ENCODE results near the gene SPESP1. TPM values are rescaled to one million over a fixed set of nuclear protein-coding genes. Genes with fewer than 3 reads are reported as not detected.

Gene SPESP1
- total and polyA plus RNA-seq, 2 donors (not counting 1 experiment from before 2014, with no cell fraction given): 0.13 to 1.1 TPM

DNA sequence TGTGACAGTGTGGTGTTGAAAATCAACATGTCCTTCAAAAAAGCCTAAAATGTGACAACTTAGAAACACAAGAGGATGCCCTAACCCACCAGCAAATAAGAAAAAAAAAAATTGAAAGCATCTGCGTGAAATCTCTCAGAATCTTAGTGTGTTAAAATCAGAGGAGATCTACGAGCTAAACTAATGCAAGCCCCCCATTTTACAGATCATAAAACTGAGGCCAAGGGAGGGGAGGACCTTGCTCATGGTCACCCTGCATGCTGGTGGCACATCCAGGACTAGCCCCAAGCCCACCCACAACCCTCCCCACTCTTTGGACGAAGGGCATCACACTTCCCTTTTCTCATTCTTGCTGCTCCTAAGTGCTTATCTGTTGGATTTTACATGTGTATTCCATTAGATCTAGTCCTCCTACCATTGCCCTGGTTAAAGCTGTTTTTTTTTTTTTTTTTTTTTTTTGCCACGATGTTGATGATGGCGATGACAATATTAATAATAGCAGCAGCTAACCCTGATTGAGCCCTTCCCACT, 55.1 kb downstream of the SPESP1 start:
- no peaks in the 10 kb centered on the region for H3K9me3 Mint-ChIP-seq (ENCODE audit: insufficient read depth)
- H3K27me3 ChIP-seq (replicated peaks in 1 of 4; ENCODE audit: control extremely low read depth in 1 of 4, control insufficient read depth in 3 of 4, insufficient read depth in 4 of 4, low read length in 3 of 4): peaks cover 0 to 5% (median 0%) of the 10 kb centered on the region in 4 experiments
- no peak overlapping the region for H3K4me3 Mint-ChIP-seq
- H3K36me3 ChIP-seq (replicated peaks in 1 of 2; ENCODE audit: control extremely low read depth in 1 of 2, control insufficient read depth in 1 of 2, extremely low read depth in 1 of 2, insufficient read depth in 2 of 2, low read length in 1 of 2): no peaks in the 10 kb centered on the region
- no peak for ATAC-seq (ENCODE audit: low read depth)
- POLR2A ChIA-PET: no interaction called here
- H3K27me3 Mint-ChIP-seq: peaks cover 24% of the 10 kb centered on the region
- H3K4me1 ChIP-seq (ENCODE audit: control insufficient read depth in 2 of 2, insufficient read depth in 2 of 2, low read length in 2 of 2): no peaks in the 10 kb centered on the region
- no peak overlapping the region for H3K9ac ChIP-seq (ENCODE audit: low read length)
- H2AFZ ChIP-seq (ENCODE audit: insufficient read depth, low read depth, low read length, poor library complexity, severe bottlenecking): no peak overlapping the region
- H3K9me3 ChIP-seq (ENCODE audit: control extremely low read depth in 1 of 3, control insufficient read depth in 2 of 3, insufficient read depth in 1 of 3, low read length in 2 of 3): no peaks in the 10 kb centered on the region
- intact Hi-C loops (cut with micrococcal nuclease): no loop called here
- H3K27ac Mint-ChIP-seq: no peak overlapping the region
- H3K4me3 ChIP-seq (ENCODE audit: control extremely low read depth in 1 of 5, extremely low read depth in 1 of 5, insufficient read depth in 1 of 5, low read depth in 2 of 5, low read length in 4 of 5): no peak overlapping the region
- TF ChIP-seq CTCF (IDR thresholded peaks at IDR 0.05) (no peak), EZH2 (IDR thresholded peaks at IDR 0.05; ENCODE audit: borderline replicate concordance, insufficient read depth, low read depth, low read length, poor library complexity, severe bottlenecking) (no peak)
- CTCF ChIA-PET: no interaction called here
- H3K4me2 ChIP-seq (replicated peaks; ENCODE audit: low read depth, low read length, poor library complexity, severe bottlenecking): no peak overlapping the region
- no peaks in the 10 kb centered on the region for H3K79me2 ChIP-seq (ENCODE audit: control insufficient read depth, insufficient read depth, low read length)
- no peaks in the 10 kb centered on the region for H3K4me1 Mint-ChIP-seq
- H4K20me1 ChIP-seq (ENCODE audit: control insufficient read depth, insufficient read depth, low read length, poor library complexity, severe bottlenecking): no peaks in the 10 kb centered on the region
- no peak for DNase-seq
- H3K27ac ChIP-seq (ENCODE audit: low read length in 2 of 2): no peak overlapping the region
- WGBS (ENCODE audit: insufficient coverage): no CpG with 5 or more reads among the region's 5 CpGs

DNA sequence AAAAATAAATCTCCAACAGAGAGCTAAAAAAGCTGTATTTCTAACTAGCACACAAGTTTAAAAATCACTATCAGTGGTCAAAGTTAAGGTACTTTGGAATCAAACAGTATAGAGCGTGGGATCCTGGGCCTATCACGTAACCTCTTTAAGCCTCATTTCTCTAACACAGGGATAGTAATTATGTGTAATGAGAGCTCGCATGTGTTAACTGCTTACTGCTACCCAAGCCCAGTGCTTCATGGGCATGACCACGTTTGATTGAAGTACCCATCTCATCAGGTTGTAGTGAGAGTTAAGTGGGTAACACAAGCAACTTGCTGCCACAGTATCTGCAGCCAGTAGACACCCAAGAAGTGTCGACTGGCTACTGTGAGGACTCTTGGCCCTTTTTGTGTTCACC, 56.0 kb downstream of the SPESP1 start:
- no peaks in the 10 kb centered on the region for H4K20me1 ChIP-seq (ENCODE audit: control insufficient read depth, insufficient read depth, low read length, poor library complexity, severe bottlenecking)
- H2AFZ ChIP-seq (ENCODE audit: insufficient read depth, low read depth, low read length, poor library complexity, severe bottlenecking): no peak overlapping the region
- no peak overlapping the region for H3K27ac Mint-ChIP-seq
- no peaks in the 10 kb centered on the region for H3K27me3 ChIP-seq (replicated peaks in 1 of 4; ENCODE audit: control extremely low read depth in 1 of 4, control insufficient read depth in 3 of 4, insufficient read depth in 4 of 4, low read length in 3 of 4)
- DNase-seq (no peak), ATAC-seq (ENCODE audit: low read depth) (no peak)
- no peak overlapping the region for H3K4me3 Mint-ChIP-seq
- intact Hi-C loops (cut with micrococcal nuclease): no loop called here
- 48% methylated on average over 2 of the region's 5 CpGs for WGBS (ENCODE audit: insufficient coverage)
- no peak overlapping the region for H3K27ac ChIP-seq (ENCODE audit: low read length in 2 of 2)
- no peak overlapping the region for H3K9ac ChIP-seq (ENCODE audit: low read length)
- no peaks in the 10 kb centered on the region for H3K9me3 Mint-ChIP-seq (ENCODE audit: insufficient read depth)
- H3K36me3 ChIP-seq (replicated peaks in 1 of 2; ENCODE audit: control extremely low read depth in 1 of 2, control insufficient read depth in 1 of 2, extremely low read depth in 1 of 2, insufficient read depth in 2 of 2, low read length in 1 of 2): no peaks in the 10 kb centered on the region
- no peak overlapping the region for H3K4me3 ChIP-seq (ENCODE audit: control extremely low read depth in 1 of 5, extremely low read depth in 1 of 5, insufficient read depth in 1 of 5, low read depth in 2 of 5, low read length in 4 of 5)
- H3K4me1 Mint-ChIP-seq: no peaks in the 10 kb centered on the region
- no peak for TF ChIP-seq CTCF (IDR thresholded peaks at IDR 0.05)
- no peak for TF ChIP-seq EZH2 (IDR thresholded peaks at IDR 0.05; ENCODE audit: borderline replicate concordance, insufficient read depth, low read depth, low read length, poor library complexity, severe bottlenecking)
- peaks cover 24% of the 10 kb centered on the region for H3K27me3 Mint-ChIP-seq
- H3K4me2 ChIP-seq (replicated peaks; ENCODE audit: low read depth, low read length, poor library complexity, severe bottlenecking): no peak overlapping the region
- CTCF ChIA-PET: no interaction called here
- POLR2A ChIA-PET: no interaction called here
- H3K4me1 ChIP-seq (ENCODE audit: control insufficient read depth in 2 of 2, insufficient read depth in 2 of 2, low read length in 2 of 2): no peaks in the 10 kb centered on the region
- no peaks in the 10 kb centered on the region for H3K9me3 ChIP-seq (ENCODE audit: control extremely low read depth in 1 of 3, control insufficient read depth in 2 of 3, insufficient read depth in 1 of 3, low read length in 2 of 3)
- H3K79me2 ChIP-seq (ENCODE audit: control insufficient read depth, insufficient read depth, low read length): no peaks in the 10 kb centered on the region

Data from B cell (primary cell).